ENCODE results near the gene PACS1.

- no peak for TF ChIP-seq CTCF (conservative IDR thresholded peaks at IDR 0.05)
- no peak for TF ChIP-seq EZH2 (IDR thresholded peaks at IDR 0.05; ENCODE audit: low read depth)
Observed at GRCh38 chr11:66062408-66062807, 7.7 kb upstream of the PACS1 start.
